Left cardiac atrium (tissue), 4 donors: ENCODE data around the gene GPATCH1. TPM values are rescaled to one million over a fixed set of nuclear protein-coding genes. Genes with fewer than 3 reads are reported as not detected.
"Not testable (repeated sequence)": the region's sequence is repeated elsewhere in the genome, so short reads cannot be mapped to it uniquely, and the experiment has no call there.

Experiments used
- ATAC-seq, 2 donors: fragments of 200-7000 bp; cut with Tn5 transposase; one replicate each; pipeline ENCODE4 v1.9.1; 2020; ENCODE audit warnings: mild to moderate bottlenecking in 2 of 2, moderate library complexity in 2 of 2
- DNase-seq: peaks from one replicate; pipeline ENCODE4 v3.0.0-alpha.2; 2020
- intact Hi-C, 2 donors: fragments of 100-400 bp; cut with DNase I; formaldehyde crosslinking; loops; one replicate each; pipeline versions ENCODE4 v1.14.1 to v1.15.1; 2022 to 2023
- long read RNA-seq: library from polyadenylated mRNA; unstranded; transcript quantifications from one replicate; pipeline ENCODE4 v2.0.0, GENCODE V29; 2021
- total RNA-seq, 2 donors: library from RNA; stranded (reverse); fragmentation: NEBNext Ultra II Directional; extraction: Animal tissue kit (Norgen Biotek cat#: 25700); gene quantifications; one replicate each; pipeline ENCODE4 v1.2.1, GENCODE V29; 2021
- donor health status: DM: no; HTN: yes; CAD: no.
- donor health status: DM: no; HTN: yes; CAD: no; lungs with severe emphysema.
- donor health status: DM: yes; HTN: yes; CAD: no.
- donor health status: Dilated cardiomyopathy.

The GPATCH1 gene, protein sequence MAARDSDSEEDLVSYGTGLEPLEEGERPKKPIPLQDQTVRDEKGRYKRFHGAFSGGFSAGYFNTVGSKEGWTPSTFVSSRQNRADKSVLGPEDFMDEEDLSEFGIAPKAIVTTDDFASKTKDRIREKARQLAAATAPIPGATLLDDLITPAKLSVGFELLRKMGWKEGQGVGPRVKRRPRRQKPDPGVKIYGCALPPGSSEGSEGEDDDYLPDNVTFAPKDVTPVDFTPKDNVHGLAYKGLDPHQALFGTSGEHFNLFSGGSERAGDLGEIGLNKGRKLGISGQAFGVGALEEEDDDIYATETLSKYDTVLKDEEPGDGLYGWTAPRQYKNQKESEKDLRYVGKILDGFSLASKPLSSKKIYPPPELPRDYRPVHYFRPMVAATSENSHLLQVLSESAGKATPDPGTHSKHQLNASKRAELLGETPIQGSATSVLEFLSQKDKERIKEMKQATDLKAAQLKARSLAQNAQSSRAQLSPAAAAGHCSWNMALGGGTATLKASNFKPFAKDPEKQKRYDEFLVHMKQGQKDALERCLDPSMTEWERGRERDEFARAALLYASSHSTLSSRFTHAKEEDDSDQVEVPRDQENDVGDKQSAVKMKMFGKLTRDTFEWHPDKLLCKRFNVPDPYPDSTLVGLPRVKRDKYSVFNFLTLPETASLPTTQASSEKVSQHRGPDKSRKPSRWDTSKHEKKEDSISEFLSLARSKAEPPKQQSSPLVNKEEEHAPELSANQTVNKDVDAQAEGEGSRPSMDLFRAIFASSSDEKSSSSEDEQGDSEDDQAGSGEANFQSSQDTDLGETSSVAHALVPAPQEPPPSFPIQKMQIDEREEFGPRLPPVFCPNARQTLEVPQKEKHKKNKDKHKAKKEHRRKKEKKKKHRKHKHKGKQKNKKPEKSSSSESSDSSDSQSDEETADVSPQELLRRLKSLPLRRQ
- 1 to 10 TPM; 4.2 to 6.1 TPM for total RNA-seq
- long read RNA-seq, transcript GPATCH1-201 (20 exons, 3,492 nt): major isoform, 5 of 21 reads
- long read RNA-seq, partial matches to known transcripts: 14 of 21 reads
- long read RNA-seq, other reads (novel, unspliced or antisense): 2 of 21 reads

GRCh38 chr19:33080761-33081681 is at the start of gene GPATCH1:
TSS of gene GPATCH1 (plus strand) at chr19:33081181. CDS start at chr19:33081194, 13 bp downstream.
- intact Hi-C loops: no loop called here
- DNase-seq: peak; percentile 92
- peak; percentile 96 to 97 for ATAC-seq

GRCh38 chr19:33032218-33032781 is 48.7 kb upstream of the GPATCH1 start:
- no peak for ATAC-seq
- DNase-seq: no peak
- intact Hi-C loops: no loop called here

DNA sequence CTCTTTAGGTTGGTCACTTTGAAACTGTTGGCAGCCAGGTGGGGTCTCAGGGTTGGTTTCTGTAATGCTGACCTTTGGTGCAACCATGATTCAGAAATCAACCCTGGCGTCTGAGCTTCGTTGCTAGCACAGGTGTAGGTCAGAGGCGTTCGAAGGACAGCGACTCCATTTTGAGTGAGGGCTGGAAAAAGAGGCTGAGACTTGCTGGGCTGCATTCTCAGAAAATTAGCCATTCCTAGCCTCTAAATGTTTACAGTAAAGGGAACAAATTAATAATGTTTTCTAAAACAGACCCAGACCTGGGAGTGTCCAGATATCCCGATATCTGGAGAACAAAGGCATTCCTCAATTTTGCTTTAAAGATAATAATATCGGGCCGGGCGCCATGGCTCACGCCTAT is 45.5 kb upstream of the GPATCH1 start:
- no peak for DNase-seq
- intact Hi-C loops: no loop called here
- ATAC-seq: no peak

GRCh38 chr19:33036370-33037167 is 44.4 kb upstream of the GPATCH1 start:
- intact Hi-C loops, DNase-seq, ATAC-seq: not testable (repeated sequence)

DNA sequence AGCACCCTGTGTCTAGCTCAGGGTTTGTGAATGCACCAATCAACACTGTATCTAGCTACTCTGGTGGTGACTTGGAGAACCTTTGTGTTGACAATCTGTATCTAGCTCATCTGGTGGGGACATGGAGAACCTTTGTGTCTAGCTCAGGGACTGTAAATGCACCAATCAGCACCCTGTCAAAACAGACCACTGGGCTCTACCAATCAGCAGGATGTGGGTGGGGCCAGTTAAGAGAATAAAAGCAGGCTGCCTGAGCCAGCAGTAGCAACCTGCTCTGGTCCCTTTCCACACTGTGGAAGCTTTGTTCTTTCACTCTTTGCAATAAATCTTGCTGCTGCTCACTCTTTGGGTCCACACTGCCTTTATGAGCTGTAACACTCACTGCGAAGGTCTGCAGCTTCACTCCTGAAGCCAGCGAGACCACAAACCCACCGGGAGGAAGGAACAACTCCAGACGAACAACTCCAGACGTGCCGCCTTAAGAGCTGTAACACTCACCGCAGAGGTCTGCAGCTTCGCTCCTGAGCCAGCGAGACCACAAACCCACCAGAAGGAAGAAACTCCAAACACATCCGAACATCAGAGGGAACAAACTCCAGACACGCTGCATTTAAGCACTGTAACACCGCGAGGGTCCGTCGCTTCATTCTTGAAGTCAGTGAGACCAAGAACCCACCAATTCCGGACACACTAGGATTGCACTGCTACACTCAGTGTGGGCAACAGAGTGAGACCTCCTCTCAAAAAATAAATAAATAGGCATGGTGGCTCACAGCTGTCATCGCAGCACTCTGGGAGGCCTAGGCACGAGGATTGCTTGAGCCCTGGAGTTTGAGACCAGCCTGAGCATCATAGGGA is 43.6 kb upstream of the GPATCH1 start:
- intact Hi-C loops, ATAC-seq: not testable (repeated sequence)

GRCh38 chr19:33039108-33039599 is 41.8 kb upstream of the GPATCH1 start:
- intact Hi-C loops: no loop called here
- no peak for DNase-seq
- no peak for ATAC-seq

More for the DNA sequence above, 43.6 kb upstream of the GPATCH1 start:
- not testable (repeated sequence) for DNase-seq

DNA sequence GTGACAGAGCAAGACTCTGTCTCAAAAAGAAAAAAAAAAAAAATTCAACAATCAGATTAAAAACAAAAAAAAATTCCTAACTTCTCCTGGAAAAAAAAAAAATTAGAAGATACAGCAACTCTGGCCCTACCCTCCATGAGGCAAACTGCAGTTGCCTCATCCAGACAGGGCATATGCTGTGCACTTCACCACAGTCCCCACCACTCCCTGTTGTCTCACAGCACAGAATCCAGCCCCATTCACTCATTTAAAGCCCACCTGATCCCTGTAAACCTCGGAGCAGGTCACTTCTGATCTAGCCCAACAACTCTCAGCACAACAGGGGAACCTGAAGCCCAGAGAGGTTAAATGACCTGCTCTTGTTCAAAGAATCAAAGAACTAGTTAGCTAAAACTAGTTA is 41.2 kb upstream of the GPATCH1 start:
- ATAC-seq: no peak
- no peak for DNase-seq
- intact Hi-C loops: no loop called here

DNA sequence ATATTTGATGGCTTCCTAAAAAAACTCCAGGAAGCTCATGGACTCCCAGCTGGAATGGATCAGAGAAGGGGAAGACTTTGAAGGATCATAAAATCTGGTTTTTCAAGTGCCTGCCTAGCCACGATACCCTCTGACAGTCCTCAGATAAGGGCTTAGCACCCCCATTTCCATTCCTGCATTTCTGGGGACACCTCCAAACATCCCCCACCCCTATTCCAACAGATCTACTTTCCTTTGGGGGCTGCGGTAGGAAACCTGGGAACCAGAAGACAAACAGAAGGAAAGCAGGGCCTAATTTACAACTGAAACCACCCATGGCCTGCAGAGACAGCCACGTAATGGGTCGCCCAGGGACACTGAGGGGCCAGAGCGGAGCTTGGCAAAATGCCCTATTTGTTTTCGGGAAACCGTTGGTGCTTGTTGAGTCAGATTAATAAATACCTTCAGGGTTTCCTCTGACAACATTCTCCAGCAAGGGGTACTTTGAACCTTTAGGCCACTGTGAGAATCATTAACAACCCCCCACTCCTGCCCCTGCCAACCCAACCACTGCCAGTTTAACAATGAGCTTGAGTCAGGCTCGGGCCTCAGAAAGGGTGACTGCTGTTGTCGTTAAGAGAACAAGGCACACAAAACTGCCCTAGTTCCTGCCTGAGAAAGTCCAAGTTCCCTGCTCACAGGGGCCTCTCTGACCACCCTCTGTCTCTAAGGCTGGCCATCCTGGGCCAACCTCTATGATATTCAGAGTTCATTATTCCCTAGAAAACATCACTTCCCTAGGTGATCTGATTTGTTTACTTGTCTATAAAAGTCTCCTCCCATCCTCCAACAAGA is 39.8 kb upstream of the GPATCH1 start:
- DNase-seq (no peak), ATAC-seq (peak in 1 of 2 donors; percentile 22)
- intact Hi-C loops: no loop called here

- ATAC-seq, intact Hi-C loops, DNase-seq: not testable (repeated sequence)
Measured at GRCh38 chr19:33041828-33042160, 39.2 kb upstream of the GPATCH1 start.

DNA sequence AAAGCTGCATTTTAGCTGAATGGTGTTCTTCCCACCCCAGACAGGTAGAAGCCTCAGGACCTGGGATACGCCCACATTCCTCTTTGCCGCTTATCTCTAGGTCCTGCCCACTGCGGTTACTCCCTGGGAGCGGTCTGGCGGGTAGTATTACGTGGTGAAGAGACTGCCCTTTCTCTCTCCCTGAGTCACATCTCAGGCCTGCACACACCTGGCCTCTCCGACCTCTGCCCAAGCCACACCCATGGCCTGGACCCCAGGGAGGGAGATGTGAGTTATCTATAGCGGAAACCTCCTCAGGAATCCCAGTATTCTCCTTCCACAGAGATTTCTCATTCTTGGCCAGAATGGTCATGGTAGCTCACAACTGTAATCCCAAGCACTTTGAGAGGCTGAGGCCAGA is 33.6 kb upstream of the GPATCH1 start:
- intact Hi-C loops: no loop called here
- no peak for DNase-seq
- peak; percentile 65 to 93 for ATAC-seq

DNA sequence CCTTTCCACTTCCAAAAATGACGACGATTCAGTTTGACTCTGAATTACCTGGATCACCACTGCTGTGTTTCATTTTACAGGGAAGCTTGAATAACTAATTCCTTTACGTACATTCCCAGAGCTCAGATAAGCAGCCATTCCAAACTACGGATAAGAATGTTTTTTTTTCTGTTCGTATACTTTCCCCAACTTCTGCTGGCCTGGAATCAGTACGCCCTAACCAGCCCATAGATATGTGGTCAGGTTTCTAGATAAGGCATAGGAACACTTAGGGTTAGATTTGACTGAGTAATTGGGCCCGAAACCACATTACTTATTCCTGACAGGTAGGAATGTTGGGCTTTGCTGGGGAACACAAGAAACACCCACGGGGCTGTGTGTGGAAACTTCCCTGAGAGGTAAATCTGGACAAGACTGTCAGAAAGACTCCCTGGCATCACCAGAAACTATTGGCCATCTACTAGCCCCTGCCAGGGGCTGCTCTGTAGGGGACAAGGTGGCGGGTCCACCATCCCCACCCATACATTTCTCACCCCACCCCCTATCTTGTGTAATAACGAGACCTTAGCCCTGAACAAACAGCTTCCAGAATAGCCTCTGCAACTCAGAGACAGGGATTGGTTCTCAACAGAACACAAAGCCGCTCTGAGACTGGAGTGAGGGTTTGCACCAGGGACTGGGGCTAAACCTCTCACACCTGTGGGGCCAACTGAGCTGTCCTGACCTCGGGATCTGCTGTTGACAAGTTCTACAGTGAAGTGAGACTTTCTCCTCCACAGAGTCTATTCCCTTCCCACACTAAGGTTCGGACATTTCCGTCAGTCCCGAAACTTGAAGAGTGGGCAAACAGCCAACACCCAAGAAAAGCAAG is 31.9 kb upstream of the GPATCH1 start:
- intact Hi-C loops: no loop called here
- no peak for DNase-seq
- ATAC-seq: peak; percentile 27 to 80

- ATAC-seq (no peak), DNase-seq (no peak)
- intact Hi-C loops: no loop called here
Measured at GRCh38 chr19:33050110-33050509, 30.9 kb upstream of the GPATCH1 start.

GRCh38 chr19:33052352-33052972 is 28.5 kb upstream of the GPATCH1 start:
- DNase-seq: no peak
- peak; percentile 24 to 55 for ATAC-seq
- intact Hi-C loops: no loop called here

DNA sequence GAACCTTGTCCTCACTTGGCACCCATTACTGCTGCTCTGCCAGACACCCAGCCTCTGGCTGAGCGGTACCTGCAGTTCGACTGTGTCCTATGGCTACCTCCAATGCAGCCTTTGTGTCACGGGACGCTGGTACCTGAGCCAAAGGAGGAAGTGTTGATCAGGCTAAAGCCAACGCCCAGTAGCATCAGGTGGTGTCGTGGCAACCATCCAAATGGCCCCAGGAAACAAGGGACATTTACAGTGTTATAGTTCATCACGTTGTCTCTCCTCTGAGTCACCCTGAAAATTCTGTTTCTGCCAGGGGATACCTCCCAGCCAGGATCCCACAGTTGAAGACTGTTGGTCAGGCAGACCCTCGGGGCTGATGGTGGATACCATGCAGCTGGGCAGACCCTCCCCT is 26.4 kb upstream of the GPATCH1 start:
- no peak for ATAC-seq
- DNase-seq: no peak
- intact Hi-C loops: no loop called here
